GM12878 (cell line): ENCODE results near the gene LSAMP. TPM values are rescaled to one million over a fixed set of nuclear protein-coding genes. Genes with fewer than 3 reads are reported as not detected.

Experiments used
- ATAC-seq: fragments of 200-7000 bp; cut with Tn5 transposase; 3 replicates; pipeline ENCODE4 v1.9.1; 2020; ENCODE audit warnings: mild to moderate bottlenecking, moderate library complexity
- BruUV-seq: library from RNA; stranded (reverse); fragments of 400-500 nt; replicated peaks from 2 replicates; lab custom pipeline; 2021; lab: Mats Ljungman, UMichigan
- CTCF ChIA-PET: fragments of 300-600 bp; sonication (Branson Sonifier 250); formaldehyde crosslinking; extraction: SDS; loops from one replicate; lab custom pipeline; 2021; ENCODE audit warnings: inconsistent platforms; lab: Yijun Ruan, JAX
- POLR2A ChIA-PET: fragments of 350-600 bp; formaldehyde crosslinking; extraction: SDS; loops from one replicate; lab custom pipeline; 2021; ENCODE audit warnings: inconsistent platforms; lab: Charles Lee
- RAD21 ChIA-PET: fragments of 300-600 bp; sonication (Branson Sonifier 250); formaldehyde crosslinking; loops from one replicate; lab custom pipeline; 2023; ENCODE audit warnings: antibody characterized with exemption; ENCODE audit not compliant: unreplicated experiment; lab: Charles Lee
- SMC1A ChIA-PET: fragments of 300-600 bp; sonication (Branson Sonifier 250); formaldehyde crosslinking; loops from one replicate; lab custom pipeline; 2023; ENCODE audit not compliant: unreplicated experiment, uncharacterized antibody; lab: Charles Lee
- DNase-seq: peaks from one replicate; pipeline ENCODE4 v3.0.0-alpha.2; 2011; ENCODE audit warnings: low read depth, low spot score
- FAIRE-seq: peaks from 3 replicates; lab custom pipeline; 2011; peaks lifted over from hg19 to GRCh38; lab: Jason Lieb, UNC
- H2AFZ ChIP-seq: 2 replicates; pipeline ENCODE4 v1.6.0; 2011; ENCODE audit warnings: low read depth, low read length, control low read depth; ENCODE audit not compliant: control insufficient read depth
- H3K27ac ChIP-seq: 2 replicates; pipeline ENCODE4 v1.5.1; 2011; ENCODE audit warnings: control low read depth; ENCODE audit not compliant: control insufficient read depth, insufficient read depth
- H3K27me3 ChIP-seq, 2 experiments: replicated peaks in 1 of 2; 2 replicates each; pipeline versions ENCODE4 v1.6.0 to v1.6.1; 2011; ENCODE audit warnings: low read length in 1 of 2; ENCODE audit not compliant: control insufficient read depth in 2 of 2, insufficient read depth in 2 of 2
- H3K36me3 ChIP-seq, 2 experiments: 2 replicates each; pipeline ENCODE4 v1.5.1; 2011; ENCODE audit warnings: low read length in 1 of 2; ENCODE audit not compliant: control insufficient read depth in 2 of 2, insufficient read depth in 2 of 2
- H3K4me1 ChIP-seq: 2 replicates; pipeline ENCODE4 v1.6.1; 2011; ENCODE audit warnings: mild to moderate bottlenecking, low read length, moderate library complexity, mixed read lengths; ENCODE audit not compliant: control insufficient read depth, insufficient read depth
- H3K4me2 ChIP-seq: 2 replicates; pipeline ENCODE4 v1.6.0; 2011; ENCODE audit warnings: control low read depth; ENCODE audit not compliant: control insufficient read depth, insufficient read depth
- H3K4me3 ChIP-seq: fragments of 200-600 bp; sonication (generic); 2 replicates; pipeline ENCODE4 v1.5.1; 2016
- H3K79me2 ChIP-seq: 2 replicates; pipeline ENCODE4 v1.6.0; 2011; ENCODE audit warnings: low read length; ENCODE audit not compliant: control insufficient read depth, insufficient read depth
- H3K9ac ChIP-seq: 2 replicates; pipeline ENCODE4 v1.8.0; 2011; ENCODE audit warnings: low read length, control low read depth, mixed read lengths; ENCODE audit not compliant: control insufficient read depth, insufficient read depth
- H3K9me3 ChIP-seq: replicated peaks from 3 replicates; pipeline ENCODE4 v1.5.1; 2011; ENCODE audit warnings: mild to moderate bottlenecking, low read length; ENCODE audit not compliant: control insufficient read depth, insufficient read depth
- H4K20me1 ChIP-seq: 2 replicates; pipeline ENCODE4 v1.6.0; 2011; ENCODE audit not compliant: control insufficient read depth, insufficient read depth
- ASH2L ChIP-seq: fragments of 300-600, 200-600 bp; sonication (generic); IDR thresholded peaks from 2 replicates; pipeline ENCODE4 v1.6.1; 2017; ENCODE audit warnings: low read depth, mild to moderate bottlenecking, borderline replicate concordance
- ATF3 ChIP-seq: IDR thresholded peaks from 2 replicates; pipeline ENCODE4 v1.6.1; 2011; ENCODE audit warnings: low read depth, mild to moderate bottlenecking, low read length, moderate library complexity, borderline replicate concordance; ENCODE audit errors: extremely low read depth
- ATF7 ChIP-seq: fragments of 450-650 bp; IDR thresholded peaks from 2 replicates; pipeline ENCODE4 v1.6.1; 2016; ENCODE audit warnings: low read depth, mild to moderate bottlenecking
- BRCA1 ChIP-seq: IDR thresholded peaks from 2 replicates; pipeline ENCODE4 v1.6.1; 2011; ENCODE audit warnings: low read depth, low read length, improper control_type of control experiment
- CBX3 ChIP-seq: fragments of 200-600 bp; sonication (generic); IDR thresholded peaks from 2 replicates; pipeline ENCODE4 v1.6.1; 2016; ENCODE audit warnings: low read depth, borderline replicate concordance
- CBX5 ChIP-seq: sonication (generic); IDR thresholded peaks from 2 replicates; pipeline ENCODE4 v1.6.1; 2016; ENCODE audit warnings: low read depth, moderate library complexity, mild to moderate bottlenecking, inconsistent platforms
- CEBPZ ChIP-seq: fragments of 150-350 bp; IDR thresholded peaks from 2 replicates; pipeline ENCODE4 v1.6.1; 2016; ENCODE audit warnings: low read depth, low read length
- DPF2 ChIP-seq: fragments of 450-650 bp; IDR thresholded peaks from 2 replicates; pipeline ENCODE4 v1.6.1; 2017; ENCODE audit warnings: mild to moderate bottlenecking
- HDAC6 ChIP-seq: fragments of 200-600 bp; sonication (generic); IDR thresholded peaks from one replicate; pipeline ENCODE4 v1.8.0; 2017; ENCODE audit warnings: antibody characterized with exemption; ENCODE audit not compliant: unreplicated experiment
- MXI1 ChIP-seq: fragments of 150-350 bp; IDR thresholded peaks from 2 replicates; pipeline ENCODE4 v1.6.1; 2011; ENCODE audit warnings: low read depth, mild to moderate bottlenecking, inconsistent platforms, low read length, improper control_type of control experiment
- MYB ChIP-seq: fragments of 150-350 bp; IDR thresholded peaks from 2 replicates; pipeline ENCODE4 v1.6.1; 2014; ENCODE audit warnings: mild to moderate bottlenecking, low read depth, low read length, borderline replicate concordance
- NR2C2 ChIP-seq: IDR thresholded peaks from 2 replicates; pipeline ENCODE4 v1.6.1; 2011; ENCODE audit warnings: borderline replicate concordance, low read depth; ENCODE audit not compliant: control insufficient read depth, insufficient read length
- POU2F2 ChIP-seq: IDR thresholded peaks from 3 replicates; pipeline ENCODE4 v1.6.1; 2011; ENCODE audit warnings: low read depth, mild to moderate bottlenecking, low read length, borderline replicate concordance
- RBBP5 ChIP-seq: fragments of 200-600 bp; sonication (generic); conservative IDR thresholded peaks from 2 replicates; pipeline ENCODE4 v1.6.1; 2016
- RCOR1 ChIP-seq: conservative IDR thresholded peaks from 2 replicates; pipeline ENCODE4 v1.6.1; 2012; ENCODE audit warnings: low read depth, low read length, improper control_type of control experiment
- SRF ChIP-seq, 2 experiments: IDR thresholded peaks; 2 replicates each; pipeline ENCODE4 v1.6.1; 2011; ENCODE audit warnings: low read depth in 2 of 2, low read length in 2 of 2, mild to moderate bottlenecking in 1 of 2, moderate library complexity in 1 of 2
- STAT1 ChIP-seq: fragments of 450-650 bp; conservative IDR thresholded peaks from 2 replicates; pipeline ENCODE4 v1.6.1; 2014; ENCODE audit warnings: antibody characterized with exemption, mild to moderate bottlenecking
- STAT3 ChIP-seq: IDR thresholded peaks from 2 replicates; pipeline ENCODE4 v1.6.1; 2011; ENCODE audit warnings: low read depth, low read length, improper control_type of control experiment
- SUZ12 ChIP-seq: fragments of 200-600 bp; sonication (generic); IDR thresholded peaks from one replicate; pipeline ENCODE4 v1.6.1; 2018; ENCODE audit warnings: antibody characterized with exemption, mild to moderate bottlenecking; ENCODE audit not compliant: unreplicated experiment
- YY1 ChIP-seq: IDR thresholded peaks from 2 replicates; pipeline ENCODE4 v1.6.1; 2011; ENCODE audit warnings: low read depth, mild to moderate bottlenecking, low read length
- ZNF207 ChIP-seq: fragments of 450-650 bp; IDR thresholded peaks from 2 replicates; pipeline ENCODE4 v1.6.1; 2014; ENCODE audit warnings: antibody characterized with exemption, mild to moderate bottlenecking, borderline replicate concordance
- ZNF274 ChIP-seq: IDR thresholded peaks from one replicate; pipeline ENCODE4 v1.8.0; 2011; ENCODE audit not compliant: insufficient read length, insufficient read depth
- WGBS: methylation state at CpG from one replicate; pipeline ENCODE4 v1.1.6; 2016; ENCODE audit warnings: low lambda C conversion rate; ENCODE audit not compliant: insufficient replicate concordance, insufficient coverage; ENCODE audit errors: missing lambda C conversion rate; 5-methylcytosine and 5-hydroxymethylcytosine counted together
- in situ Hi-C: fragments of 300-500 bp; cut with MboI; formaldehyde crosslinking; loops from 9 replicates; pipeline ENCODE4 v1.14.3; 2018; ENCODE audit warnings: mixed read lengths
- intact Hi-C: fragments of 100-400 bp; cut with micrococcal nuclease; formaldehyde crosslinking; loops from one replicate; pipeline ENCODE4 v1.14.2; 2022; ENCODE audit not compliant: unreplicated experiment
- polyA plus RNA-seq, 11 experiments: library from polyadenylated mRNA; depleted of rRNA in 4 of 11; unstranded in 6 of 11; stranded (reverse) in 5 of 11; fragments of >200 nt; fragmentation: Nextera tagmentation in 4 of 11; fragmentation: Illumina TruSeq in 1 of 11; extraction: Ambion mirVana in 4 of 11; extraction: Trizol in 1 of 11; gene quantifications; 1 replicate in 1 of 11; 2 replicates in 10 of 11; pipeline versions ENCODE4 v1.2.1 to v1.2.3, GENCODE V29; 2011 to 2016; ENCODE audit warnings: inconsistent platforms in 2 of 11, missing spikeins in 2 of 11, low read depth in 1 of 11
- total RNA-seq, 4 experiments: library from RNA; depleted of rRNA in 3 of 4; stranded (reverse); fragments of >200 nt in 3 of 4; fragmentation: Illumina TruSeq in 1 of 4; extraction: Trizol in 1 of 4; gene quantifications; 2 replicates each; pipeline versions ENCODE4 v1.2.1 to v1.2.3, GENCODE V29; 2013 to 2021

LSAMP gene
- total and polyA plus RNA-seq, 10 of the 15 experiments (the other 5 are each of a cell fraction or from before 2014, with no cell fraction given): 2.0 to 12.7 (median 6.5) TPM

- TF ChIP-seq ZNF274 (no peak), RBBP5 (no peak), POU2F2 (no peak), BRCA1 (no peak), MYB (no peak), HDAC6 (no peak), SRF (IDR thresholded peaks at IDR 0.05; ENCODE audit: low read depth in 2 of 2, low read length in 2 of 2) (no peak)
Measured at GRCh38 chr3:116256843-116257485, 188.3 kb downstream of the LSAMP start (continued).

- in situ Hi-C loops (no loop called here), intact Hi-C loops (no loop called here)
- Histone ChIP-seq H2AFZ (no peak overlapping the region), H4K20me1 (no peaks in the 10 kb centered on the region), H3K4me1 (no peaks in the 10 kb centered on the region), H3K4me2 (no peak overlapping the region), H3K36me3 (no peaks in the 10 kb centered on the region), H3K27ac (no peak overlapping the region), H3K79me2 (no peaks in the 10 kb centered on the region), H3K9ac (no peak overlapping the region), H3K4me3 (no peak overlapping the region), H3K27me3 (no peaks in the 10 kb centered on the region), H3K9me3 (no peaks in the 10 kb centered on the region)
- RAD21 ChIA-PET: interaction anchor here (1.6 kb wide), 1 partner anchor 10 kb away, joined by 4 read pairs; no protein-coding TSS in a partner anchor
- SMC1A ChIA-PET: interaction anchor here (0.7 to 3.6 kb wide), 5 partner anchors 8 to 55 kb away, joined by 3 to 20 read pairs (median 8); no protein-coding TSS in a partner anchor
- CTCF ChIA-PET: interaction anchor here (1.3 kb wide), 1 partner anchor 13 kb away, joined by 4 read pairs; no protein-coding TSS in a partner anchor
- DNase-seq (no peak), ATAC-seq (no peak), FAIRE-seq (no peak)
- WGBS: 0% methylated on average over 3 of the region's 3 CpGs
- POLR2A ChIA-PET: interaction anchor here (1.3 kb wide), 1 partner anchor 21 kb away, joined by 3 read pairs; no protein-coding TSS in a partner anchor
- BruUV-seq: no TSS peak
- no peak for TF ChIP-seq ATF3
- no peak for TF ChIP-seq ASH2L
- TF ChIP-seq YY1: no peak
- no peak for TF ChIP-seq STAT3
- no peak for TF ChIP-seq MXI1
- no peak for TF ChIP-seq ATF7
- TF ChIP-seq ZNF207: no peak
- no peak for TF ChIP-seq DPF2
- TF ChIP-seq CEBPZ: no peak
- TF ChIP-seq NR2C2: no peak
- TF ChIP-seq RCOR1: no peak
- no peak for TF ChIP-seq CBX3
- no peak for TF ChIP-seq CBX5
- no peak for TF ChIP-seq STAT1
- TF ChIP-seq SUZ12: no peak
Measured at GRCh38 chr3:116254541-116254940, 190.7 kb downstream of the LSAMP start.
